H1 (cell line): ENCODE measurements around the gene ZDHHC19.

Source experiments
- BRCA1 ChIP-seq: IDR thresholded peaks from 2 replicates; pipeline ENCODE4 v1.6.1; 2012; ENCODE audit warnings: low read depth, low read length, improper control_type of control experiment
- EZH2 ChIP-seq: fragments of 200-600 bp; sonication (generic); IDR thresholded peaks from 2 replicates; pipeline ENCODE4 v1.7.1; 2012; ENCODE audit warnings: low read depth, mild to moderate bottlenecking, moderate library complexity, low read length, inconsistent platforms; ENCODE audit not compliant: severe bottlenecking
- HDAC2 ChIP-seq, 2 experiments: fragments of 300-600 bp in 1 of 2; sonication (generic) in 1 of 2; IDR thresholded peaks; 2 replicates each; pipeline ENCODE4 v1.6.1; 2011 to 2012; ENCODE audit warnings: low read depth in 2 of 2, low read length in 2 of 2, mild to moderate bottlenecking in 2 of 2, moderate library complexity in 2 of 2, borderline replicate concordance in 1 of 2, inconsistent platforms in 1 of 2
- HDAC6 ChIP-seq: IDR thresholded peaks from one replicate; pipeline ENCODE4 v1.7.1; 2012; ENCODE audit warnings: low read depth, mild to moderate bottlenecking, inconsistent platforms, low read length, moderate library complexity
- KDM1A ChIP-seq: fragments of 200-600, 300-600 bp; sonication (generic); IDR thresholded peaks from 2 replicates; pipeline ENCODE4 v1.7.1; 2016; ENCODE audit warnings: mild to moderate bottlenecking, low read length, borderline replicate concordance
- POLR2A ChIP-seq, 2 experiments: IDR thresholded peaks; 1 replicate in 1 of 2; 2 replicates in 1 of 2; pipeline ENCODE4 v1.6.1; 2011; ENCODE audit warnings: low read depth in 2 of 2, low read length in 2 of 2, mild to moderate bottlenecking in 2 of 2; ENCODE audit errors: control extremely low read depth in 1 of 2
- POLR2AphosphoS5 ChIP-seq: IDR thresholded peaks from 2 replicates; pipeline ENCODE4 v1.6.1; 2011; ENCODE audit warnings: low read depth, low read length
- RAD21 ChIP-seq, 2 experiments: IDR thresholded peaks in 1 of 2; conservative IDR thresholded peaks in 1 of 2; 2 replicates each; pipeline ENCODE4 v1.6.1; 2011; ENCODE audit warnings: low read depth in 2 of 2, low read length in 2 of 2, improper control_type of control experiment in 1 of 2, inconsistent platforms in 1 of 2, mild to moderate bottlenecking in 1 of 2, moderate library complexity in 1 of 2
- SIN3A ChIP-seq, 2 experiments: IDR thresholded peaks in 1 of 2; conservative IDR thresholded peaks in 1 of 2; 2 replicates each; pipeline ENCODE4 v1.6.1; 2011 to 2012; ENCODE audit warnings: low read length in 2 of 2, improper control_type of control experiment in 1 of 2, low read depth in 1 of 2, mild to moderate bottlenecking in 1 of 2
- TAF7 ChIP-seq: optimal IDR thresholded peaks from 2 replicates; pipeline ENCODE3; 2011; ENCODE audit warnings: low read depth, mild to moderate bottlenecking, inconsistent platforms, low read length, moderate library complexity, borderline replicate concordance
- TF ChIP-seq, protein P1 (sequence below), 3 experiments: IDR thresholded peaks; 1 replicate in 2 of 3; 2 replicates in 1 of 3; pipeline versions ENCODE4 v1.5.1 to v1.6.1; 2011; ENCODE audit warnings: low read length in 3 of 3, mild to moderate bottlenecking in 3 of 3, inconsistent platforms in 2 of 3, low read depth in 1 of 3, moderate library complexity in 1 of 3; ENCODE audit not compliant: insufficient read depth in 1 of 3; ENCODE audit errors: control extremely low read depth in 1 of 3
- TF ChIP-seq, protein P2 (sequence below): IDR thresholded peaks from 2 replicates; pipeline ENCODE4 v1.6.1; 2011; ENCODE audit warnings: low read depth, mild to moderate bottlenecking, low read length; ENCODE audit not compliant: insufficient read depth
- TF ChIP-seq, protein P3 (sequence below): IDR thresholded peaks from 2 replicates; pipeline ENCODE4 v1.6.1; 2012; ENCODE audit warnings: inconsistent platforms

DNA sequence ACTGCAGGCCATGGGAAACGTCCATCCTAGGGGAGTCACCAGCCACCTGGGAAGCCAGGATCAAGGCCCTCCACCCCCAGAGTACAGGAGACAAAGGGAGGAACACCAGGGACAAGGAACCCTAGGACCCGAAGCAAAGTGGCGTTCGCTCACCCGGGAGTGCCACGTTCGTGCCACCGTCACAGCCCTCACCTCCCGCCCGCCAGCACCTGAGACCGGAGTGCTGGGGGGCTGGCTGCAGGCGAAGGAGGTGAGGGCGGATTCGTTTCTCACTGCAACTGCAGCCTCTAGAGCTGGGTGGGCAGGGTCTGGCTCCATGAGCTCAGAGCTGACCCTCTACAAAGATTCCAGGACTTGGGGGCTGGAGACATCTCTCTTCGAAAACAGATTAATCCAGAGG lies 26.3 kb downstream of the ZDHHC19 start:
- TF ChIP-seq, protein P1, sequence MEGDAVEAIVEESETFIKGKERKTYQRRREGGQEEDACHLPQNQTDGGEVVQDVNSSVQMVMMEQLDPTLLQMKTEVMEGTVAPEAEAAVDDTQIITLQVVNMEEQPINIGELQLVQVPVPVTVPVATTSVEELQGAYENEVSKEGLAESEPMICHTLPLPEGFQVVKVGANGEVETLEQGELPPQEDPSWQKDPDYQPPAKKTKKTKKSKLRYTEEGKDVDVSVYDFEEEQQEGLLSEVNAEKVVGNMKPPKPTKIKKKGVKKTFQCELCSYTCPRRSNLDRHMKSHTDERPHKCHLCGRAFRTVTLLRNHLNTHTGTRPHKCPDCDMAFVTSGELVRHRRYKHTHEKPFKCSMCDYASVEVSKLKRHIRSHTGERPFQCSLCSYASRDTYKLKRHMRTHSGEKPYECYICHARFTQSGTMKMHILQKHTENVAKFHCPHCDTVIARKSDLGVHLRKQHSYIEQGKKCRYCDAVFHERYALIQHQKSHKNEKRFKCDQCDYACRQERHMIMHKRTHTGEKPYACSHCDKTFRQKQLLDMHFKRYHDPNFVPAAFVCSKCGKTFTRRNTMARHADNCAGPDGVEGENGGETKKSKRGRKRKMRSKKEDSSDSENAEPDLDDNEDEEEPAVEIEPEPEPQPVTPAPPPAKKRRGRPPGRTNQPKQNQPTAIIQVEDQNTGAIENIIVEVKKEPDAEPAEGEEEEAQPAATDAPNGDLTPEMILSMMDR (IDR thresholded peaks at IDR 0.05; ENCODE audit: control extremely low read depth in 1 of 3, insufficient read depth in 1 of 3, low read depth in 1 of 3, low read length in 3 of 3): no peak
- no peak for TF ChIP-seq EZH2
- no peak for TF ChIP-seq BRCA1
- TF ChIP-seq POLR2AphosphoS5: no peak
- TF ChIP-seq, protein P2, sequence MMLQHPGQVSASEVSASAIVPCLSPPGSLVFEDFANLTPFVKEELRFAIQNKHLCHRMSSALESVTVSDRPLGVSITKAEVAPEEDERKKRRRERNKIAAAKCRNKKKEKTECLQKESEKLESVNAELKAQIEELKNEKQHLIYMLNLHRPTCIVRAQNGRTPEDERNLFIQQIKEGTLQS: no peak
- TF ChIP-seq POLR2A (IDR thresholded peaks at IDR 0.05; ENCODE audit: control extremely low read depth in 1 of 2, low read depth in 2 of 2, low read length in 2 of 2): no peak
- no peak for TF ChIP-seq RAD21 (IDR thresholded peaks at IDR 0.05 in 1 of 2, conservative IDR thresholded peaks at IDR 0.05 in 1 of 2; ENCODE audit: low read depth in 2 of 2, low read length in 2 of 2)
- TF ChIP-seq HDAC2 (IDR thresholded peaks at IDR 0.05; ENCODE audit: borderline replicate concordance in 1 of 2, low read depth in 2 of 2, low read length in 2 of 2): no peak
- TF ChIP-seq SIN3A (conservative IDR thresholded peaks at IDR 0.05 in 1 of 2, IDR thresholded peaks at IDR 0.05 in 1 of 2; ENCODE audit: low read depth in 1 of 2, low read length in 2 of 2): no peak
- no peak for TF ChIP-seq HDAC6
- no peak for TF ChIP-seq KDM1A
- TF ChIP-seq TAF7: no peak
- TF ChIP-seq, protein P3, sequence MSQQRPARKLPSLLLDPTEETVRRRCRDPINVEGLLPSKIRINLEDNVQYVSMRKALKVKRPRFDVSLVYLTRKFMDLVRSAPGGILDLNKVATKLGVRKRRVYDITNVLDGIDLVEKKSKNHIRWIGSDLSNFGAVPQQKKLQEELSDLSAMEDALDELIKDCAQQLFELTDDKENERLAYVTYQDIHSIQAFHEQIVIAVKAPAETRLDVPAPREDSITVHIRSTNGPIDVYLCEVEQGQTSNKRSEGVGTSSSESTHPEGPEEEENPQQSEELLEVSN: no peak
